ENCODE measurements around the gene GAS2L2.
A peak's percentile ranks its signal among the peaks of the same experiment; 100 is the strongest.

Gene GAS2L2

DNA sequence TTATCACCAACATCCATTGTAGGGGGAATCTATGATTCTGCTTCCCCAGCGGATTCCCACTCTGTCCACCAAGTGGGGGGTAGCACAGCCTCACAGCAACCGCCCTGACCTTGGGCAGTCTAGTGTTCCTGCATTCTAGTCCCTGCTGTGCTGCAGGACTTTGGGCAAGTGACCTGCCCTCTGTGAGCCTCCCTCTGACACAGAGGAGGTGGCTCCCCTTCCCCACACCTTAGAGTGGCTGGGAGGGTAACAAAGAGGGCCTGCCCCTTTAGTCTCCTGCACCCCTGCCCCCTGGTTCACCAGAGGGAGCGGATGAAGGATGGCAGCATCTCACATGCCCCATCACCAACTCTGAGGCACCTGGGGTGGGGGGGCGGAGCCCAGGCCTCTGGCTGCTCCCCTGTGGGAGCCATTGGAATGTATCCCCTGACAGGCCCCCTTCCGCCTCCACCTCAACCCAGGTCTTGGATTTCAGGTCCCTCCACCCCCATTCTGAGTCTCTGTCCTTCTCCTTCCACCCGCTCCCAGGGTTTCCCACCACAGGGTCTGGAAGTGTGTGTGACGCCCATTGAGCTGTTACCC is 10.1 kb downstream of the GAS2L2 start:
- H3K27me3 ChIP-seq (replicated peaks in 2 of 5; ENCODE audit: control insufficient read depth in 4 of 5, insufficient read depth in 5 of 5, low read length in 4 of 5) = peaks cover 0 to 37% (median 9%) of the 10 kb centered on the region in 5 experiments
- POLR2A ChIA-PET = no interaction called here

DNA sequence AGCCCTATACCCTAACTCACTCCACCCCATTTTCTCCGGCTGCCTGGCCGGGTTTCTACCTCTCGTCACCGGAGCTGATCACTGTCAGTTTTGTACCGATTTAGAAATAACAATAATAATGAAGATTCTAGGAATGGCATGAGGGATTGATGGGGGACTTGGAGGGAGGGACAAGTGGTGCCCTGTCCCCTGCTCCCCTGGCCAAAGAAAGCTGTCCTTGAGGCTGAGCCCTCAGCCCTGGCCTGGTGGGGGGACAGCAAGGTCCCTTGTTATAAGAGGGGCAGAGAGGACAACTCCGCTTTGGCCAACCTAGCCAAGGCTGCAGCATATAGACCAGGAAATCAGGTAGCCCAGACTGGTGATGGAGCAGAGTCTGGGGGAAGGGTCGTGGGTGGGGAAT is 10.5 kb downstream of the GAS2L2 start:
- POLR2A ChIA-PET = no interaction called here
- CTCF ChIA-PET = no interaction called here
- H3K9me3 ChIP-seq (ENCODE audit: control extremely low read depth in 1 of 5, control insufficient read depth in 4 of 5, insufficient read depth in 2 of 5, low read depth in 1 of 5, low read length in 4 of 5) = peaks cover 0 to 5% (median 3%) of the 10 kb centered on the region in 5 experiments
- H3K27me3 ChIP-seq (replicated peaks in 2 of 5; ENCODE audit: control insufficient read depth in 4 of 5, insufficient read depth in 5 of 5, low read length in 4 of 5) = peaks cover 0 to 37% (median 9%) of the 10 kb centered on the region in 5 experiments
- DNase-seq = no peak
- no peaks in the 10 kb centered on the region for H3K36me3 ChIP-seq (ENCODE audit: control insufficient read depth in 4 of 4, insufficient read depth in 4 of 4, low read length in 3 of 4)
- 83% methylated on average over 1 of the region's 7 CpGs for WGBS (ENCODE audit: insufficient coverage)
- no peak overlapping the region for H3K27ac ChIP-seq (ENCODE audit: insufficient read depth in 1 of 2, low read depth in 1 of 2, low read length in 2 of 2, poor library complexity in 1 of 2, severe bottlenecking in 2 of 2)
- H3K4me1 ChIP-seq (ENCODE audit: control extremely low read depth in 1 of 4, control insufficient read depth in 4 of 4, insufficient read depth in 4 of 4, low read length in 3 of 4) = peaks cover 0 to 12% (median 10%) of the 10 kb centered on the region in 4 experiments
- H3K4me3 ChIP-seq (ENCODE audit: control insufficient read depth in 1 of 7, extremely low read depth in 1 of 7, insufficient read depth in 4 of 7, low read depth in 2 of 7, low read length in 6 of 7) = no peak overlapping the region

More for the DNA sequence above, 10.1 kb downstream of the GAS2L2 start:
- Histone ChIP-seq H3K27ac (ENCODE audit: insufficient read depth in 1 of 2, low read depth in 1 of 2, low read length in 2 of 2, poor library complexity in 1 of 2, severe bottlenecking in 2 of 2) (no peak overlapping the region), H3K9me3 (ENCODE audit: control extremely low read depth in 1 of 5, control insufficient read depth in 4 of 5, insufficient read depth in 2 of 5, low read depth in 1 of 5, low read length in 4 of 5) (peaks cover 0 to 5% (median 3%) of the 10 kb centered on the region in 5 experiments), H3K36me3 (ENCODE audit: control insufficient read depth in 4 of 4, insufficient read depth in 4 of 4, low read length in 3 of 4) (no peaks in the 10 kb centered on the region), H3K4me1 (ENCODE audit: control extremely low read depth in 1 of 4, control insufficient read depth in 4 of 4, insufficient read depth in 4 of 4, low read length in 3 of 4) (peaks cover 0 to 17% (median 15%) of the 10 kb centered on the region in 4 experiments), H3K4me3 (ENCODE audit: control insufficient read depth in 1 of 7, extremely low read depth in 1 of 7, insufficient read depth in 4 of 7, low read depth in 2 of 7, low read length in 6 of 7) (no peak overlapping the region)
- CTCF ChIA-PET = interaction anchor here (0.9 to 8.5 kb wide), 5 partner anchors 13 to 134 kb away, joined by 3 to 131 read pairs (median 5); no protein-coding TSS in a partner anchor
- 84% methylated on average over 6 of the region's 7 CpGs for WGBS (ENCODE audit: insufficient coverage)
- no peak for DNase-seq

- ChIA-PET POLR2A (no interaction called here), CTCF (interaction anchor here (1.2 to 2.0 kb wide), 3 partner anchors 127 to 199 kb away, joined by 3 to 7 read pairs (median 3); no protein-coding TSS in a partner anchor)
- peak; percentile 36 to 72 (median 65) for DNase-seq
- H3K4me1 ChIP-seq (ENCODE audit: control extremely low read depth in 1 of 4, control insufficient read depth in 4 of 4, insufficient read depth in 4 of 4, low read length in 3 of 4) = peaks cover 0 to 10% (median 9%) of the 10 kb centered on the region in 4 experiments
- peaks cover 0 to 5% (median 3%) of the 10 kb centered on the region in 5 experiments for H3K9me3 ChIP-seq (ENCODE audit: control extremely low read depth in 1 of 5, control insufficient read depth in 4 of 5, insufficient read depth in 2 of 5, low read depth in 1 of 5, low read length in 4 of 5)
- H3K4me3 ChIP-seq (ENCODE audit: control insufficient read depth in 1 of 7, extremely low read depth in 1 of 7, insufficient read depth in 4 of 7, low read depth in 2 of 7, low read length in 6 of 7) = peak overlapping the region in 4 of 7 experiments; percentile 48 to 60 (median 48)
- H3K36me3 ChIP-seq (ENCODE audit: control insufficient read depth in 4 of 4, insufficient read depth in 4 of 4, low read length in 3 of 4) = no peaks in the 10 kb centered on the region
- peaks cover 0 to 37% (median 9%) of the 10 kb centered on the region in 5 experiments for H3K27me3 ChIP-seq (replicated peaks in 2 of 5; ENCODE audit: control insufficient read depth in 4 of 5, insufficient read depth in 5 of 5, low read length in 4 of 5)
- WGBS (ENCODE audit: insufficient coverage) = 22% methylated on average over 66 of the region's 73 CpGs
- no peak overlapping the region for H3K27ac ChIP-seq (ENCODE audit: insufficient read depth in 1 of 2, low read depth in 1 of 2, low read length in 2 of 2, poor library complexity in 1 of 2, severe bottlenecking in 2 of 2)
These were observed 11.8 kb downstream of the GAS2L2 start for GRCh38 chr17:35740997-35741931.

GRCh38 chr17:35740216-35740615 is 12.8 kb downstream of the GAS2L2 start:
- Histone ChIP-seq H3K27me3 (replicated peaks in 2 of 5; ENCODE audit: control insufficient read depth in 4 of 5, insufficient read depth in 5 of 5, low read length in 4 of 5) (peaks cover 0 to 37% (median 9%) of the 10 kb centered on the region in 5 experiments), H3K36me3 (ENCODE audit: control insufficient read depth in 4 of 4, insufficient read depth in 4 of 4, low read length in 3 of 4) (no peaks in the 10 kb centered on the region), H3K9me3 (ENCODE audit: control extremely low read depth in 1 of 5, control insufficient read depth in 4 of 5, insufficient read depth in 2 of 5, low read depth in 1 of 5, low read length in 4 of 5) (peaks cover 0 to 5% (median 3%) of the 10 kb centered on the region in 5 experiments), H3K4me3 (ENCODE audit: control insufficient read depth in 1 of 7, extremely low read depth in 1 of 7, insufficient read depth in 4 of 7, low read depth in 2 of 7, low read length in 6 of 7) (no peak overlapping the region), H3K27ac (ENCODE audit: insufficient read depth in 1 of 2, low read depth in 1 of 2, low read length in 2 of 2, poor library complexity in 1 of 2, severe bottlenecking in 2 of 2) (no peak overlapping the region), H3K4me1 (ENCODE audit: control extremely low read depth in 1 of 4, control insufficient read depth in 4 of 4, insufficient read depth in 4 of 4, low read length in 3 of 4) (peaks cover 0 to 10% (median 9%) of the 10 kb centered on the region in 4 experiments)
- POLR2A ChIA-PET = interaction anchor here (0.7 kb wide), 1 partner anchor 17 kb away, joined by 3 read pairs; no protein-coding TSS in a partner anchor
- WGBS (ENCODE audit: insufficient coverage) = 97% methylated on average over 6 of the region's 7 CpGs
- DNase-seq = no peak
- CTCF ChIA-PET = interaction anchor here (1.5 to 4.9 kb wide), 5 partner anchors 9 to 198 kb away, joined by 3 to 18 read pairs (median 7); no protein-coding TSS in a partner anchor

GRCh38 chr17:35738519-35739133 is 14.4 kb downstream of the GAS2L2 start:
- Histone ChIP-seq H3K4me3 (ENCODE audit: control insufficient read depth in 1 of 7, extremely low read depth in 1 of 7, insufficient read depth in 4 of 7, low read depth in 2 of 7, low read length in 6 of 7) (no peak overlapping the region), H3K9me3 (ENCODE audit: control extremely low read depth in 1 of 5, control insufficient read depth in 4 of 5, insufficient read depth in 2 of 5, low read depth in 1 of 5, low read length in 4 of 5) (peaks cover 0 to 5% (median 3%) of the 10 kb centered on the region in 5 experiments), H3K4me1 (ENCODE audit: control extremely low read depth in 1 of 4, control insufficient read depth in 4 of 4, insufficient read depth in 4 of 4, low read length in 3 of 4) (peaks cover 0 to 10% (median 9%) of the 10 kb centered on the region in 4 experiments), H3K27ac (ENCODE audit: insufficient read depth in 1 of 2, low read depth in 1 of 2, low read length in 2 of 2, poor library complexity in 1 of 2, severe bottlenecking in 2 of 2) (no peak overlapping the region), H3K36me3 (ENCODE audit: control insufficient read depth in 4 of 4, insufficient read depth in 4 of 4, low read length in 3 of 4) (no peaks in the 10 kb centered on the region), H3K27me3 (replicated peaks in 2 of 5; ENCODE audit: control insufficient read depth in 4 of 5, insufficient read depth in 5 of 5, low read length in 4 of 5) (peaks cover 0 to 36% (median 9%) of the 10 kb centered on the region in 5 experiments)
- WGBS (ENCODE audit: insufficient coverage) = 79% methylated on average over 5 of the region's 5 CpGs
- peak in 2 of 3 donors; percentile 30 to 35 for DNase-seq
- ChIA-PET CTCF (interaction anchor here (1.5 to 4.9 kb wide), 3 partner anchors 10 to 125 kb away, joined by 4 to 18 read pairs (median 7); no protein-coding TSS in a partner anchor), POLR2A (no interaction called here)

- 99% methylated on average over 5 of the region's 5 CpGs for WGBS (ENCODE audit: insufficient coverage)
- Histone ChIP-seq H3K27me3 (replicated peaks in 2 of 5; ENCODE audit: control insufficient read depth in 4 of 5, insufficient read depth in 5 of 5, low read length in 4 of 5) (peaks cover 0 to 14% (median 9%) of the 10 kb centered on the region in 5 experiments), H3K36me3 (ENCODE audit: control insufficient read depth in 4 of 4, insufficient read depth in 4 of 4, low read length in 3 of 4) (no peaks in the 10 kb centered on the region), H3K9me3 (ENCODE audit: control extremely low read depth in 1 of 5, control insufficient read depth in 4 of 5, insufficient read depth in 2 of 5, low read depth in 1 of 5, low read length in 4 of 5) (peaks cover 0 to 5% (median 3%) of the 10 kb centered on the region in 5 experiments), H3K27ac (ENCODE audit: insufficient read depth in 1 of 2, low read depth in 1 of 2, low read length in 2 of 2, poor library complexity in 1 of 2, severe bottlenecking in 2 of 2) (no peak overlapping the region), H3K4me1 (ENCODE audit: control extremely low read depth in 1 of 4, control insufficient read depth in 4 of 4, insufficient read depth in 4 of 4, low read length in 3 of 4) (peaks cover 0 to 12% (median 8%) of the 10 kb centered on the region in 4 experiments), H3K4me3 (ENCODE audit: control insufficient read depth in 1 of 7, extremely low read depth in 1 of 7, insufficient read depth in 4 of 7, low read depth in 2 of 7, low read length in 6 of 7) (no peak overlapping the region)
- no peak for DNase-seq
- ChIA-PET POLR2A (no interaction called here), CTCF (interaction anchor here (0.7 to 4.9 kb wide), 2 partner anchors 13 to 18 kb away, joined by 4 to 18 read pairs; no protein-coding TSS in a partner anchor)
These were observed 16.8 kb downstream of the GAS2L2 start for GRCh38 chr17:35736236-35736635.

Measured in common myeloid progenitor, CD34-positive (primary cell).